ENCODE measurements around the gene DARS1.

- TF ChIP-seq ZNF114 (tag by site-specific recombination; IDR thresholded peaks at IDR 0.05) (no peak), CTCF (tag by site-specific recombination; IDR thresholded peaks at IDR 0.05) (no peak), YY1 (tag by site-specific recombination; IDR thresholded peaks at IDR 0.05) (no peak), SP7 (tag by site-specific recombination; IDR thresholded peaks at IDR 0.05) (no peak)
- TF ChIP-seq, protein P1, sequence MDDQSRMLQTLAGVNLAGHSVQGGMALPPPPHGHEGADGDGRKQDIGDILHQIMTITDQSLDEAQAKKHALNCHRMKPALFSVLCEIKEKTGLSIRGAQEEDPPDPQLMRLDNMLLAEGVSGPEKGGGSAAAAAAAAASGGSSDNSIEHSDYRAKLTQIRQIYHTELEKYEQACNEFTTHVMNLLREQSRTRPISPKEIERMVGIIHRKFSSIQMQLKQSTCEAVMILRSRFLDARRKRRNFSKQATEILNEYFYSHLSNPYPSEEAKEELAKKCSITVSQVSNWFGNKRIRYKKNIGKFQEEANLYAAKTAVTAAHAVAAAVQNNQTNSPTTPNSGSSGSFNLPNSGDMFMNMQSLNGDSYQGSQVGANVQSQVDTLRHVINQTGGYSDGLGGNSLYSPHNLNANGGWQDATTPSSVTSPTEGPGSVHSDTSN (CRISPR knock-in tag; IDR thresholded peaks at IDR 0.05) = no peak
- TF ChIP-seq, protein P2, sequence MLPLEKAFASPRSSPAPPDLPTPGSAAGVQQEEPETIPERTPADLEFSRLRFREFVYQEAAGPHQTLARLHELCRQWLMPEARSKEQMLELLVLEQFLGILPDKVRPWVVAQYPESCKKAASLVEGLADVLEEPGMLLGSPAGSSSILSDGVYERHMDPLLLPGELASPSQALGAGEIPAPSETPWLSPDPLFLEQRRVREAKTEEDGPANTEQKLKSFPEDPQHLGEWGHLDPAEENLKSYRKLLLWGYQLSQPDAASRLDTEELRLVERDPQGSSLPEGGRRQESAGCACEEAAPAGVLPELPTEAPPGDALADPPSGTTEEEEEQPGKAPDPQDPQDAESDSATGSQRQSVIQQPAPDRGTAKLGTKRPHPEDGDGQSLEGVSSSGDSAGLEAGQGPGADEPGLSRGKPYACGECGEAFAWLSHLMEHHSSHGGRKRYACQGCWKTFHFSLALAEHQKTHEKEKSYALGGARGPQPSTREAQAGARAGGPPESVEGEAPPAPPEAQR (tag by site-specific recombination; IDR thresholded peaks at IDR 0.05) = no peak
- TF ChIP-seq, protein P3, sequence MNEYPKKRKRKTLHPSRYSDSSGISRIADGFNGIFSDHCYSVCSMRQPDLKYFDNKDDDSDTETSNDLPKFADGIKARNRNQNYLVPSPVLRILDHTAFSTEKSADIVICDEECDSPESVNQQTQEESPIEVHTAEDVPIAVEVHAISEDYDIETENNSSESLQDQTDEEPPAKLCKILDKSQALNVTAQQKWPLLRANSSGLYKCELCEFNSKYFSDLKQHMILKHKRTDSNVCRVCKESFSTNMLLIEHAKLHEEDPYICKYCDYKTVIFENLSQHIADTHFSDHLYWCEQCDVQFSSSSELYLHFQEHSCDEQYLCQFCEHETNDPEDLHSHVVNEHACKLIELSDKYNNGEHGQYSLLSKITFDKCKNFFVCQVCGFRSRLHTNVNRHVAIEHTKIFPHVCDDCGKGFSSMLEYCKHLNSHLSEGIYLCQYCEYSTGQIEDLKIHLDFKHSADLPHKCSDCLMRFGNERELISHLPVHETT (tag by site-specific recombination; IDR thresholded peaks at IDR 0.05) = no peak
Observed at GRCh38 chr2:135893374-135893794, 92.0 kb downstream of the DARS1 start.

Data from HEK293 (cell line).